ENCODE data around the gene UBN2. TPM values are rescaled to one million over a fixed set of nuclear protein-coding genes. Genes with fewer than 3 reads are reported as not detected.

UBN2 gene
- total RNA-seq (12.5 TPM), polyA plus RNA-seq (1 to 10 TPM in 3 of 4 donors, under 1 TPM in 1; 0.59 to 2.2 (median 1.5) TPM)

DNA sequence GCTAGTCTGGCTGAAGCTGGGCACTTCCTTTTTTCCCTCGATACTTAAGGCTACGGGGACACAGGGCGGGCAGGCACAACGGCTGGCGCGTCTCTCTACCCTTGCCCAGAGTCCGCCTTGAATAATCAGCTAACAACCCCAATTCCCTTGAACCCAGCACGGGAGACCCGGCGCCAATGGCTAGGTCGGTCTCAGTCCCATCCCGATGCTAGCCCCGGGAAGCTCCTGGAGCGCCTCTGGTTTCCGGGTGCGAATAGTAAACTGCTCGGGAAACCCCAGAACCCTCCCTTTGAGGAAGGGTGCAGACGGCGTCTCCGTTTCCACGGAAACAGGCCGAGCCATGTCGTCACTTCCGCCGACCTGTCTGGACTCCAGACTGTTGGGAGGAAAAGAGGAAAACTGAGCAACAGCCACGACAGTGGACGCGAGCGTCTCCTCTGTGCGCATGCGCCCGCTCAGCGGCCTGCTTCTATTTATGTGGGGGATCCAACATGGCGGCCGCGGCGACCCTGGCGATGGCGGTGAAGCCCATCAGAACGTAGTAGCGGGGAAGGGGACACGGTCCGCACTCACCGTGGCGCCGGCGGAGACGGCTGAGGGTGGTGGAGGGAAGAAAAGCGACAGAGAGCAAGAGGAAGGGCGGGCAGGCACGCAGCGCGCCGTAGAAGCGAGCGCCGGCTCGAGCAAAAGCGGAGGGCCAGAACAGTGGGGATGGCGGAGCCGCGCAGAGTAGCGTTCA, at the start of gene UBN2:
Gene UBN2, plus strand, starts transcription at position 464 of the 739 bp plus-strand sequence. Its CDS starts 248 bp downstream, at position 712.
- H3K9me3 ChIP-seq (ENCODE audit: control insufficient read depth in 2 of 2, low read length in 2 of 2) = no peaks in the 10 kb centered on the region
- H3K27me3 ChIP-seq (ENCODE audit: control insufficient read depth, insufficient read depth, low read length) = no peaks in the 10 kb centered on the region
- H3K4me3 ChIP-seq (ENCODE audit: low read depth, low read length) = peak within 1 kb of the TSS; percentile 84
- DNase-seq = peak; percentile 77 to 94 (median 85)
- peaks cover 21% of the 10 kb centered on the region for H3K4me1 ChIP-seq (ENCODE audit: control insufficient read depth, insufficient read depth, low read length, poor library complexity, severe bottlenecking)
- peaks cover 21% of the 10 kb centered on the region for H3K27me3 Mint-ChIP-seq
- ATAC-seq (ENCODE audit: low read depth in 2 of 2) = peak; percentile 74
- peak within 1 kb of the TSS; percentile 77 for H3K27ac ChIP-seq (ENCODE audit: insufficient read depth, low read length, poor library complexity, severe bottlenecking)
- H3K36me3 Mint-ChIP-seq = no peaks in the 10 kb centered on the region
- H3K9me3 Mint-ChIP-seq = no peaks in the 10 kb centered on the region
- H3K4me3 Mint-ChIP-seq = peak within 1 kb of the TSS; percentile 98 to 100 (median 100)
- peaks cover 16 to 36% (median 29%) of the 10 kb centered on the region in 4 donors for H3K4me1 Mint-ChIP-seq
- H3K36me3 ChIP-seq (ENCODE audit: control insufficient read depth, insufficient read depth, low read length) = no peaks in the 10 kb centered on the region
- H3K27ac Mint-ChIP-seq = peak within 1 kb of the TSS; percentile 97 to 98 (median 98)

DNA sequence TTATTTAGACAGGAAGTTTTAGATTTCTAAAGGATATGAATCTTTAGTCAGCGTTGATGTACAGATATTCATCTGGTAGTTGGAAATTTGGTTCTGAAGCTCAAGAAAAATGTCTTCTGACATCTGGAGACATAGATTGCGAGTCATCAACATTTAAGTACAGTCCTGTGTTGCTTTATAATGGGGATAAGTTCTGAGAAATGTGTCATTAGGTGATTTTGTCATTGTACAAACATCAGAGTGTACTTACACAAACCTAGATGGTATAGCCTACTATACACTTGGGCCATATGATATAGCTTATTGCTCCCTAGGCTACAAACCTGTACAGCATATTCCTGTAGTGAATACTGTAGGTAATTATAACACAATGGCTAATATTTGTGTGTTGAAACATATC, 49.6 kb upstream of the UBN2 start:
- Mint-ChIP-seq H3K27me3 (no peaks in the 10 kb centered on the region), H3K36me3 (peaks cover 23% of the 10 kb centered on the region), H3K4me3 (no peak overlapping the region), H3K9me3 (peaks cover 0 to 1% (median 0%) of the 10 kb centered on the region in 7 donors), H3K4me1 (peaks cover 0 to 2% (median 0%) of the 10 kb centered on the region in 4 donors), H3K27ac (no peak overlapping the region)
- Histone ChIP-seq H3K27ac (ENCODE audit: insufficient read depth, low read length, poor library complexity, severe bottlenecking) (no peak overlapping the region), H3K9me3 (ENCODE audit: control insufficient read depth in 2 of 2, low read length in 2 of 2) (no peaks in the 10 kb centered on the region), H3K4me3 (ENCODE audit: low read depth, low read length) (no peak overlapping the region), H3K4me1 (ENCODE audit: control insufficient read depth, insufficient read depth, low read length, poor library complexity, severe bottlenecking) (no peaks in the 10 kb centered on the region), H3K36me3 (ENCODE audit: control insufficient read depth, insufficient read depth, low read length) (no peaks in the 10 kb centered on the region), H3K27me3 (ENCODE audit: control insufficient read depth, insufficient read depth, low read length) (no peaks in the 10 kb centered on the region)
- DNase-seq = no peak
- ATAC-seq (ENCODE audit: low read depth in 2 of 2) = no peak

DNA sequence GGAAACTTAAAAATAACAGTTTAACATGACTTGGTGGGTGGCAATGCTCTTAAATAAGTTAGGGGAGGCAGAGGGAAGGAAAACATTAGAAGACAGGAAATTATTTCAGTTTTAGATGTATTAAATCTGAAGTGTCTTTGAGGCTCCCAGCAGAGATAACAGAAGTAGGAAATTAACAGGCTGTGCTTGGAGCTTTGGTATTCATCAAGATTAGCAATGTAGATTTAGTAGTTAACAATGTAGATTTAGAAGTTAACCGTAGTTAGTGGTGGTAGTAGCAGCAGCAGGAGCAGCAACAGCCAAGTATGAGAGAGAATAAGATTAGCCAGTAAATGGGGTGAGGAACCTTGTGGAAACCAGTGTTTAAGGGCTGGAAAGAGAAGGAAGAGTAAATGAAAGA, 48.7 kb upstream of the UBN2 start:
- no peaks in the 10 kb centered on the region for H3K27me3 Mint-ChIP-seq
- H3K36me3 ChIP-seq (ENCODE audit: control insufficient read depth, insufficient read depth, low read length) = no peaks in the 10 kb centered on the region
- H3K27ac ChIP-seq (ENCODE audit: insufficient read depth, low read length, poor library complexity, severe bottlenecking) = no peak overlapping the region
- DNase-seq (no peak), ATAC-seq (ENCODE audit: low read depth in 2 of 2) (no peak)
- H3K36me3 Mint-ChIP-seq = peaks cover 23% of the 10 kb centered on the region
- no peak overlapping the region for H3K4me3 ChIP-seq (ENCODE audit: low read depth, low read length)
- peaks cover 0 to 2% (median 0%) of the 10 kb centered on the region in 4 donors for H3K4me1 Mint-ChIP-seq
- H3K4me3 Mint-ChIP-seq = no peak overlapping the region
- peaks cover 0 to 1% (median 0%) of the 10 kb centered on the region in 7 donors for H3K9me3 Mint-ChIP-seq
- no peaks in the 10 kb centered on the region for H3K9me3 ChIP-seq (ENCODE audit: control insufficient read depth in 2 of 2, low read length in 2 of 2)
- no peak overlapping the region for H3K27ac Mint-ChIP-seq
- no peaks in the 10 kb centered on the region for H3K4me1 ChIP-seq (ENCODE audit: control insufficient read depth, insufficient read depth, low read length, poor library complexity, severe bottlenecking)
- H3K27me3 ChIP-seq (ENCODE audit: control insufficient read depth, insufficient read depth, low read length) = no peaks in the 10 kb centered on the region

DNA sequence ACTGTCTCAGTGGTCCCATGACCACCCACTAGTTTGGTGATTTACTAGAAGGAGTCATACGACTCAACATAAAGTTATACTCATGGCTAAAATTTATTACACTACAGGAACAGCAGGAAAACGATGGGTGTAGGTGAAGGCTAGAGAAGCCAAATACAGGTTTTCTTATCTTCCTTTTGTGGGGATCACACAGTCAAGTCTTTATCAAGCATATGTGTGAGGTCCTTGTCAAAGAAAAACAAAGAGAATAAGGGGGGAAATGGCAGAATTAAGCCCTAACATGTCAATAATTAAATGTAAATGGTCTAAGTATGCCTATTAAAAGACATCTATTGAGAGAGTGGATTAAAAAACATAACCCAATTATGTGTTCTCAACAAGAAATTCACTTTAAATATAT, 47.8 kb upstream of the UBN2 start:
- no peak for DNase-seq
- Mint-ChIP-seq H3K27me3 (no peaks in the 10 kb centered on the region), H3K27ac (no peak overlapping the region), H3K4me3 (no peak overlapping the region), H3K36me3 (peaks cover 23% of the 10 kb centered on the region), H3K9me3 (peaks cover 0 to 1% (median 0%) of the 10 kb centered on the region in 7 donors), H3K4me1 (peaks cover 0 to 2% (median 0%) of the 10 kb centered on the region in 4 donors)
- no peak overlapping the region for H3K4me3 ChIP-seq (ENCODE audit: low read depth, low read length)
- H3K27ac ChIP-seq (ENCODE audit: insufficient read depth, low read length, poor library complexity, severe bottlenecking) = no peak overlapping the region
- no peaks in the 10 kb centered on the region for H3K9me3 ChIP-seq (ENCODE audit: control insufficient read depth in 2 of 2, low read length in 2 of 2)
- H3K4me1 ChIP-seq (ENCODE audit: control insufficient read depth, insufficient read depth, low read length, poor library complexity, severe bottlenecking) = no peaks in the 10 kb centered on the region
- no peaks in the 10 kb centered on the region for H3K27me3 ChIP-seq (ENCODE audit: control insufficient read depth, insufficient read depth, low read length)
- no peaks in the 10 kb centered on the region for H3K36me3 ChIP-seq (ENCODE audit: control insufficient read depth, insufficient read depth, low read length)
- ATAC-seq (ENCODE audit: low read depth in 2 of 2) = no peak

DNA sequence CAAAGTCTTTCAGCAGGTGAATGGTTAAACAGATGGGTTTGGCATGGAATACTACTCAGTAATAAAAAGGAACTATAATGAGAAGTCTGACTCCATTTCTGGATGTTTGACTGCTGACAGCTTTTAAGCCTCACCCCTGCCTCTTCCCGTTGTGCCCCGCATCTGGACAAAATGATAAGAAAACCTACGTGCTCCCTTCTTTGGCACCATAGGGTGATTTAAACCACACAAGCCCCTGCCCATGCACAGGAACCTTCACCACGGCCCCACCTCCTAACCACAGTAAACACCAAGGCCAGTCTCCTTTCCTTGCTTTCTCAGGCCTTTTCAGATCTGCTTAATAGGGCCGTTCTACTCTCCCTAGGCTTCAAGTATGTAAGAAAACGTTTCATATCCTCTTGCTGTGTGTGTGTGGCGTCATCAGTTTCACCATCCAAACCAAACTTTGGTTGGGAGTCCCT, 47.1 kb upstream of the UBN2 start:
- Histone ChIP-seq H3K4me3 (ENCODE audit: low read depth, low read length) (no peak overlapping the region), H3K27ac (ENCODE audit: insufficient read depth, low read length, poor library complexity, severe bottlenecking) (no peak overlapping the region), H3K4me1 (ENCODE audit: control insufficient read depth, insufficient read depth, low read length, poor library complexity, severe bottlenecking) (no peaks in the 10 kb centered on the region), H3K27me3 (ENCODE audit: control insufficient read depth, insufficient read depth, low read length) (no peaks in the 10 kb centered on the region), H3K9me3 (ENCODE audit: control insufficient read depth in 2 of 2, low read length in 2 of 2) (no peaks in the 10 kb centered on the region), H3K36me3 (ENCODE audit: control insufficient read depth, insufficient read depth, low read length) (no peaks in the 10 kb centered on the region)
- Mint-ChIP-seq H3K36me3 (peaks cover 23% of the 10 kb centered on the region), H3K27ac (no peak overlapping the region), H3K4me3 (no peak overlapping the region), H3K4me1 (peaks cover 0 to 2% (median 0%) of the 10 kb centered on the region in 4 donors), H3K27me3 (no peaks in the 10 kb centered on the region), H3K9me3 (peaks cover 0 to 1% (median 0%) of the 10 kb centered on the region in 7 donors)
- ATAC-seq (ENCODE audit: low read depth in 2 of 2) = no peak
- no peak for DNase-seq

DNA sequence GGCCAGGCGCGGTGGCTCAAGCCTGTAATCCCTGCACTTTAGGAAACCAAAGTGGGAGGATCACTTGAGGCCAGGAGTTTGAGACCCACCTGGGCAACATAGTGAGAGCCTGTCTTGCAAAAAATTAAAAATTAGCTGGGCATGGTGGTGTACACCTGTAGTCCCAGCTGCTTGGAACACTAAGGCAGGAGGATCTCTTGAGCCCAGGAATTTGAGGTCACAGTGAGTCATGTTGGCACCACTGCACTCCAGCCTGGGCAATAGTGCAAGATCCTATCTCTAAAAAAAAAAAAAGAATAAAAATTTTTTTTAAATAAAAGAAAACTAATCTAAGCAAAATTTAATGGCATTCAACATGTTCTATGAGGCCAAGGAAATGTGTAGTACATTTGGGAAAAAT, 44.9 kb upstream of the UBN2 start:
- H3K9me3 Mint-ChIP-seq = peaks cover 0 to 1% (median 0%) of the 10 kb centered on the region in 7 donors
- no peaks in the 10 kb centered on the region for H3K36me3 ChIP-seq (ENCODE audit: control insufficient read depth, insufficient read depth, low read length)
- DNase-seq (no peak), ATAC-seq (ENCODE audit: low read depth in 2 of 2) (no peak)
- no peaks in the 10 kb centered on the region for H3K4me1 Mint-ChIP-seq
- no peaks in the 10 kb centered on the region for H3K4me1 ChIP-seq (ENCODE audit: control insufficient read depth, insufficient read depth, low read length, poor library complexity, severe bottlenecking)
- H3K4me3 Mint-ChIP-seq = no peak overlapping the region
- no peaks in the 10 kb centered on the region for H3K9me3 ChIP-seq (ENCODE audit: control insufficient read depth in 2 of 2, low read length in 2 of 2)
- H3K36me3 Mint-ChIP-seq = peaks cover 20% of the 10 kb centered on the region
- H3K27me3 Mint-ChIP-seq = no peaks in the 10 kb centered on the region
- no peak overlapping the region for H3K27ac Mint-ChIP-seq
- H3K27ac ChIP-seq (ENCODE audit: insufficient read depth, low read length, poor library complexity, severe bottlenecking) = no peak overlapping the region
- no peaks in the 10 kb centered on the region for H3K27me3 ChIP-seq (ENCODE audit: control insufficient read depth, insufficient read depth, low read length)
- no peak overlapping the region for H3K4me3 ChIP-seq (ENCODE audit: low read depth, low read length)

DNA sequence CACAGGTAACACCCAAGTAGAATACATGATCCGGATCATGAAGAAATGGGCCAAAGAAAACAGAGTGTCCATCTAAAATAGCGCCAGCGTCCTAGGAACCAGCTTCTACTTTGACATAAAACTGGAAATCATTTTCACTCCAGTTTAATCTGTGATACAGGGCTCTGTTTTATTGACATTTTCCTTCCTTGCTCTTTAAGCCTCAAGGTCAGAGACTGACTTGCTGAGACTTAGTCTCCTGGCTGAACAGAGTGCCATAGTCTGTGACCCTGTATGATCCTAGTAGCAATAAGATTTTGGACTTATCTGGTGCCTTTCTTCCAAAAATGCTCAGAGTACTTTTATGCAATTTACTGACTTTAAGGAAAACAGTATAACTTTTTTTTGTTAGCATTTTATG, 41.7 kb upstream of the UBN2 start:
- Mint-ChIP-seq H3K4me3 (no peak overlapping the region), H3K4me1 (no peaks in the 10 kb centered on the region), H3K27ac (no peak overlapping the region), H3K9me3 (no peaks in the 10 kb centered on the region), H3K36me3 (peaks cover 2% of the 10 kb centered on the region), H3K27me3 (no peaks in the 10 kb centered on the region)
- no peak for DNase-seq
- Histone ChIP-seq H3K9me3 (ENCODE audit: control insufficient read depth in 2 of 2, low read length in 2 of 2) (no peaks in the 10 kb centered on the region), H3K36me3 (ENCODE audit: control insufficient read depth, insufficient read depth, low read length) (no peaks in the 10 kb centered on the region), H3K4me3 (ENCODE audit: low read depth, low read length) (no peak overlapping the region), H3K4me1 (ENCODE audit: control insufficient read depth, insufficient read depth, low read length, poor library complexity, severe bottlenecking) (no peaks in the 10 kb centered on the region), H3K27me3 (ENCODE audit: control insufficient read depth, insufficient read depth, low read length) (no peaks in the 10 kb centered on the region), H3K27ac (ENCODE audit: insufficient read depth, low read length, poor library complexity, severe bottlenecking) (no peak overlapping the region)
- ATAC-seq (ENCODE audit: low read depth in 2 of 2) = no peak

All from CD4-positive, CD25-positive, alpha-beta regulatory T cell (primary cell).